Neural cell (in vitro differentiated cells): ENCODE results near the gene PPM1A.

Experiments used
- EP300 ChIP-seq: fragments of 450-650 bp; conservative IDR thresholded peaks from 2 replicates; pipeline ENCODE4 v1.6.1; 2014; ENCODE audit warnings: antibody characterized with exemption, mild to moderate bottlenecking, moderate library complexity; ENCODE audit not compliant: poor library complexity, severe bottlenecking
- RAD21 ChIP-seq: fragments of 450-650 bp; conservative IDR thresholded peaks from 2 replicates; pipeline ENCODE4 v1.6.1; 2014; ENCODE audit warnings: antibody characterized with exemption, mild to moderate bottlenecking, moderate library complexity
- SMC3 ChIP-seq: fragments of 450-650 bp; conservative IDR thresholded peaks from 2 replicates; pipeline ENCODE4 v1.6.1; 2014; ENCODE audit warnings: antibody characterized with exemption, mild to moderate bottlenecking, moderate library complexity; ENCODE audit not compliant: poor library complexity
- TAF1 ChIP-seq: IDR thresholded peaks from 2 replicates; pipeline ENCODE4 v1.6.1; 2012; ENCODE audit warnings: low read depth
- TF ChIP-seq, protein P1 (sequence below): fragments of 450-650 bp; IDR thresholded peaks from 2 replicates; pipeline ENCODE4 v1.5.1; 2014; ENCODE audit warnings: antibody characterized with exemption, mild to moderate bottlenecking, moderate library complexity; ENCODE audit not compliant: poor library complexity, severe bottlenecking

DNA sequence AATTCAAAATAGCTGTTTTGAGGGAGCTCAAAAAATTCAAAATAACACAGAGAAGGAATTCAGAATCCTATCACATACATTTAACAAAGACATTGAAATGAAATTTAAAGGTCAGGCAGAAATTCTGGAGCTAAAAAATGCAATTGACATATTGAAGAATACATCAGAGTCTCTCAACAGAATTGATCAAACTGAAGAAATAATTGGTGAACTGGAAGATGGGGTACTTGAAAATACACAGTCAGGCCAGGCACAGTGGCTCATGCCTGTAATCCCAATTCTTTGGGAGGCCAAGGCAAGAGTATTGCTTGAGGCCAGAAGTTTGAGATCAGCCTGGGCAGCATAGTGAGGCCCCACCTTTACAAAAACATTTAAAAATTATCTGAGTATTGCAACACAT, 49.7 kb upstream of the PPM1A start:
- TF ChIP-seq RAD21: no peak
- TF ChIP-seq, protein P1, sequence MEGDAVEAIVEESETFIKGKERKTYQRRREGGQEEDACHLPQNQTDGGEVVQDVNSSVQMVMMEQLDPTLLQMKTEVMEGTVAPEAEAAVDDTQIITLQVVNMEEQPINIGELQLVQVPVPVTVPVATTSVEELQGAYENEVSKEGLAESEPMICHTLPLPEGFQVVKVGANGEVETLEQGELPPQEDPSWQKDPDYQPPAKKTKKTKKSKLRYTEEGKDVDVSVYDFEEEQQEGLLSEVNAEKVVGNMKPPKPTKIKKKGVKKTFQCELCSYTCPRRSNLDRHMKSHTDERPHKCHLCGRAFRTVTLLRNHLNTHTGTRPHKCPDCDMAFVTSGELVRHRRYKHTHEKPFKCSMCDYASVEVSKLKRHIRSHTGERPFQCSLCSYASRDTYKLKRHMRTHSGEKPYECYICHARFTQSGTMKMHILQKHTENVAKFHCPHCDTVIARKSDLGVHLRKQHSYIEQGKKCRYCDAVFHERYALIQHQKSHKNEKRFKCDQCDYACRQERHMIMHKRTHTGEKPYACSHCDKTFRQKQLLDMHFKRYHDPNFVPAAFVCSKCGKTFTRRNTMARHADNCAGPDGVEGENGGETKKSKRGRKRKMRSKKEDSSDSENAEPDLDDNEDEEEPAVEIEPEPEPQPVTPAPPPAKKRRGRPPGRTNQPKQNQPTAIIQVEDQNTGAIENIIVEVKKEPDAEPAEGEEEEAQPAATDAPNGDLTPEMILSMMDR: no peak
- no peak for TF ChIP-seq TAF1
- no peak for TF ChIP-seq SMC3
- no peak for TF ChIP-seq EP300
